Measurements from ENCODE around the gene IRAK2. TPM values are rescaled to one million over a fixed set of nuclear protein-coding genes. Genes with fewer than 3 reads are reported as not detected.
A peak's percentile ranks its signal among the peaks of the same experiment; 100 is the strongest.

The IRAK2 gene
- total RNA-seq, 1 experiment from 2014 or later: 0.61 TPM

- Histone ChIP-seq H2BK15ac (ENCODE audit: low read depth, low read length) (no peak overlapping the region), H3K4me2 (ENCODE audit: insufficient read depth, insufficient read length, low read length) (no peak overlapping the region)
Observed at GRCh38 chr3:10166213-10166604, 1.5 kb downstream of the IRAK2 start.

More at GRCh38 chr3:10166213-10166604, 1.5 kb downstream of the IRAK2 start:
- H3K4ac ChIP-seq (ENCODE audit: low read depth, low read length): no peak overlapping the region
- peak overlapping the region; percentile 11 to 14; a peak in 1 of 5 replicates for H3K4me3 Mint-ChIP-seq
- H2BK120ac ChIP-seq (ENCODE audit: low read depth, low read length, poor library complexity, severe bottlenecking): no peak overlapping the region
- no peak overlapping the region for H3K27ac ChIP-seq (ENCODE audit: insufficient read length, low read depth, low read length)
- no peaks in the 10 kb centered on the region for H3K9me3 ChIP-seq (ENCODE audit: control insufficient read depth, low read depth, low read length)
- H3K27me3 ChIP-seq (ENCODE audit: insufficient read depth, low read length): no peaks in the 10 kb centered on the region
- H2AK5ac ChIP-seq (ENCODE audit: insufficient read length, low read length): no peak overlapping the region
- H3K9ac ChIP-seq (ENCODE audit: extremely low read depth, insufficient read length, low read length): no peak overlapping the region
- H3K18ac ChIP-seq (ENCODE audit: insufficient read length, low read depth, low read length): no peak overlapping the region
- H4K5ac ChIP-seq (ENCODE audit: insufficient read length, low read depth, low read length): no peak overlapping the region
- no peak overlapping the region for H4K8ac ChIP-seq (replicated peaks; ENCODE audit: insufficient read length, low read depth, low read length)
- no peak overlapping the region for H2BK5ac ChIP-seq (ENCODE audit: insufficient read length, low read length)
- peaks cover 9% of the 10 kb centered on the region for H3K27me3 Mint-ChIP-seq (ENCODE audit: low read depth)
- no peak overlapping the region for H3K23ac ChIP-seq (ENCODE audit: insufficient read length, low read depth, low read length)
- H3K27ac Mint-ChIP-seq: no peak overlapping the region
- H3K9me3 Mint-ChIP-seq: peaks cover 14 to 21% of the 10 kb centered on the region in 2 experiments
- H3K23me2 ChIP-seq (ENCODE audit: insufficient read length, low read depth, low read length, poor library complexity, severe bottlenecking): peaks cover 5% of the 10 kb centered on the region
- H4K91ac ChIP-seq (ENCODE audit: insufficient read length, low read depth, low read length): no peak overlapping the region
- peaks cover 7 to 18% (median 15%) of the 10 kb centered on the region in 3 experiments for H3K36me3 Mint-ChIP-seq (ENCODE audit: insufficient read depth in 1 of 3, low read depth in 3 of 3)
- no peak overlapping the region for H3K14ac ChIP-seq (ENCODE audit: insufficient read depth, low read length)
- no peak for DNase-seq
- no peak overlapping the region for H2BK20ac ChIP-seq (ENCODE audit: low read depth, low read length, poor library complexity, severe bottlenecking)
- no peaks in the 10 kb centered on the region for H4K20me1 ChIP-seq (ENCODE audit: control insufficient read depth, insufficient read depth, insufficient read length)
- no peaks in the 10 kb centered on the region for H3K79me2 ChIP-seq (ENCODE audit: insufficient read depth, low read length)
- WGBS (ENCODE audit: extremely low coverage, insufficient read length, low lambda C conversion rate): no CpG with 5 or more reads among the region's 5 CpGs
- no peak overlapping the region for H3K56ac ChIP-seq (ENCODE audit: insufficient read length, low read depth, low read length)
- no peak for TF ChIP-seq CTCF (conservative IDR thresholded peaks at IDR 0.05)
- H2BK12ac ChIP-seq (ENCODE audit: insufficient read length, low read depth, low read length): no peak overlapping the region
- no peaks in the 10 kb centered on the region for H3K4me1 ChIP-seq (ENCODE audit: insufficient read depth, low read length)
- H3K4me1 Mint-ChIP-seq: peaks cover 11 to 13% of the 10 kb centered on the region in 2 experiments
- H3T11ph ChIP-seq (ENCODE audit: low read length): no peak overlapping the region
- no peak overlapping the region for H2AFZ ChIP-seq (ENCODE audit: low read length)
- no peaks in the 10 kb centered on the region for H3K79me1 ChIP-seq (ENCODE audit: insufficient read depth, low read depth, low read length, poor library complexity, severe bottlenecking)

Measured in H9 (cell line).